Activated naive CD4-positive, alpha-beta T cell treated with anti-CD3 and anti-CD28 coated beads, Interleukin-2, amount 50 U/mL, for 72 hours (primary cell): ENCODE data around the gene PLPP4. TPM values are rescaled to one million over a fixed set of nuclear protein-coding genes. Genes with fewer than 3 reads are reported as not detected.

ENCODE experiments used
- ATAC-seq, 2 donors: fragments of 150-1000 bp; cut with Tn5 transposase; 2 replicates each; pipeline ENCODE4 v1.10.0; 2021; ENCODE audit warnings: mild to moderate bottlenecking in 2 of 2, moderate library complexity in 2 of 2
- DNase-seq, 2 donors: peaks; one replicate each; pipeline ENCODE4 v3.0.0; 2021 to 2022; ENCODE audit warnings: low spot score in 2 of 2
- H3K27ac Mint-ChIP-seq, 2 donors: one replicate each; pipeline ENCODE4 v1.8.0; 2022; ENCODE audit warnings: mild to moderate bottlenecking in 2 of 2, mixed read lengths in 2 of 2
- H3K36me3 Mint-ChIP-seq, 2 donors: one replicate each; pipeline ENCODE4 v1.8.0; 2022; ENCODE audit warnings: mixed read lengths in 2 of 2
- H3K9me3 Mint-ChIP-seq, 2 donors: one replicate each; pipeline ENCODE4 v1.8.0; 2022; ENCODE audit warnings: mixed read lengths in 2 of 2
- total RNA-seq, 2 donors: library from RNA; stranded (reverse); gene quantifications; one replicate each; pipeline ENCODE4 v1.2.3, GENCODE V29; 2022

Gene PLPP4
- total RNA-seq, 2 donors from 2014 or later: not detected

GRCh38 chr10:120451968-120452367 is 5.1 kb upstream of the PLPP4 start:
- ATAC-seq: no peak

GRCh38 chr10:120453319-120453718 is 3.7 kb upstream of the PLPP4 start:
- H3K9me3 Mint-ChIP-seq: no peaks in the 10 kb centered on the region
- DNase-seq (no peak), ATAC-seq (no peak)
- no peak overlapping the region for H3K27ac Mint-ChIP-seq
- H3K36me3 Mint-ChIP-seq: peaks cover 3 to 4% of the 10 kb centered on the region in 2 donors

More at GRCh38 chr10:120451968-120452367, 5.1 kb upstream of the PLPP4 start:
- Mint-ChIP-seq H3K36me3 (no peaks in the 10 kb centered on the region), H3K27ac (no peak overlapping the region), H3K9me3 (peaks cover 0 to 5% of the 10 kb centered on the region in 2 donors)
- DNase-seq: no peak

- H3K27ac Mint-ChIP-seq: no peak overlapping the region
- H3K36me3 Mint-ChIP-seq: peaks cover 6 to 9% of the 10 kb centered on the region in 2 donors
- ATAC-seq (no peak), DNase-seq (no peak)
- H3K9me3 Mint-ChIP-seq: no peaks in the 10 kb centered on the region
Observed at GRCh38 chr10:120453886-120454285, 3.1 kb upstream of the PLPP4 start.

- DNase-seq (no peak), ATAC-seq (no peak)
- H3K9me3 Mint-ChIP-seq: no peaks in the 10 kb centered on the region
- peaks cover 6 to 9% of the 10 kb centered on the region in 2 donors for H3K36me3 Mint-ChIP-seq
- H3K27ac Mint-ChIP-seq: no peak overlapping the region
Observed at GRCh38 chr10:120455004-120455403, 2.0 kb upstream of the PLPP4 start.

GRCh38 chr10:120455606-120456005 is 1.4 kb upstream of the PLPP4 start:
- peaks cover 6 to 9% of the 10 kb centered on the region in 2 donors for H3K36me3 Mint-ChIP-seq
- H3K9me3 Mint-ChIP-seq: no peaks in the 10 kb centered on the region
- H3K27ac Mint-ChIP-seq: no peak overlapping the region
- ATAC-seq (no peak), DNase-seq (no peak)

- ATAC-seq (no peak), DNase-seq (no peak)
- Mint-ChIP-seq H3K27ac (no peak overlapping the region), H3K36me3 (peaks cover 6 to 9% of the 10 kb centered on the region in 2 donors), H3K9me3 (no peaks in the 10 kb centered on the region)
Observed at GRCh38 chr10:120456143-120456625, 843 bp upstream of the PLPP4 start.

- Mint-ChIP-seq H3K27ac (no peak overlapping the region), H3K36me3 (peaks cover 6 to 9% of the 10 kb centered on the region in 2 donors), H3K9me3 (no peaks in the 10 kb centered on the region)
- ATAC-seq (no peak), DNase-seq (no peak)
Observed at GRCh38 chr10:120457431-120458172, 575 bp downstream of the PLPP4 start.

- Mint-ChIP-seq H3K9me3 (no peaks in the 10 kb centered on the region), H3K27ac (no peak overlapping the region)
- ATAC-seq: no peak
Observed at GRCh38 chr10:120458432-120458831, 1.4 kb downstream of the PLPP4 start.

GRCh38 chr10:120459185-120459584 is 2.2 kb downstream of the PLPP4 start:
- ATAC-seq: no peak
- peaks cover 6 to 9% of the 10 kb centered on the region in 2 donors for H3K36me3 Mint-ChIP-seq
- no peak for DNase-seq
- H3K27ac Mint-ChIP-seq: no peak overlapping the region
- no peaks in the 10 kb centered on the region for H3K9me3 Mint-ChIP-seq

More at GRCh38 chr10:120458432-120458831, 1.4 kb downstream of the PLPP4 start:
- no peak for DNase-seq
- peaks cover 6 to 9% of the 10 kb centered on the region in 2 donors for H3K36me3 Mint-ChIP-seq

GRCh38 chr10:120460186-120460585 is 3.2 kb downstream of the PLPP4 start:
- H3K36me3 Mint-ChIP-seq: peaks cover 6 to 9% of the 10 kb centered on the region in 2 donors
- no peak overlapping the region for H3K27ac Mint-ChIP-seq
- no peaks in the 10 kb centered on the region for H3K9me3 Mint-ChIP-seq
- no peak for ATAC-seq
- no peak for DNase-seq

GRCh38 chr10:120460776-120461175 is 3.7 kb downstream of the PLPP4 start:
- DNase-seq (no peak), ATAC-seq (peak in 1 of 2 donors; percentile 31)
- Mint-ChIP-seq H3K9me3 (no peaks in the 10 kb centered on the region), H3K27ac (no peak overlapping the region), H3K36me3 (peaks cover 6 to 9% of the 10 kb centered on the region in 2 donors)

- H3K36me3 Mint-ChIP-seq: peaks cover 6 to 9% of the 10 kb centered on the region in 2 donors
- no peak overlapping the region for H3K27ac Mint-ChIP-seq
- no peak for ATAC-seq
- H3K9me3 Mint-ChIP-seq: no peaks in the 10 kb centered on the region
- DNase-seq: no peak
Observed at GRCh38 chr10:120462018-120462682, 5.1 kb downstream of the PLPP4 start.

- no peaks in the 10 kb centered on the region for H3K9me3 Mint-ChIP-seq
- DNase-seq (no peak), ATAC-seq (no peak)
- H3K27ac Mint-ChIP-seq: no peak overlapping the region
- no peaks in the 10 kb centered on the region for H3K36me3 Mint-ChIP-seq
Observed at GRCh38 chr10:120465138-120465537, 8.1 kb downstream of the PLPP4 start.

- DNase-seq (no peak), ATAC-seq (no peak)
- H3K27ac Mint-ChIP-seq: no peak overlapping the region
Observed at GRCh38 chr10:120466006-120466405, 9.0 kb downstream of the PLPP4 start.

GRCh38 chr10:120473593-120473992 is 16.6 kb downstream of the PLPP4 start:
- ATAC-seq: no peak
- Mint-ChIP-seq H3K36me3 (peaks cover 0 to 7% of the 10 kb centered on the region in 2 donors), H3K27ac (no peak overlapping the region), H3K9me3 (peaks cover 10 to 15% of the 10 kb centered on the region in 2 donors)
- no peak for DNase-seq

More at GRCh38 chr10:120466006-120466405, 9.0 kb downstream of the PLPP4 start:
- Mint-ChIP-seq H3K9me3 (no peaks in the 10 kb centered on the region), H3K36me3 (no peaks in the 10 kb centered on the region)

GRCh38 chr10:120474956-120475355 is 17.9 kb downstream of the PLPP4 start:
- peaks cover 0 to 7% of the 10 kb centered on the region in 2 donors for H3K36me3 Mint-ChIP-seq
- ATAC-seq (no peak), DNase-seq (no peak)
- H3K9me3 Mint-ChIP-seq: peaks cover 10 to 19% of the 10 kb centered on the region in 2 donors
- H3K27ac Mint-ChIP-seq: no peak overlapping the region
